RKO (cell line): ENCODE data around the gene CISD1.

Experiments used
- DNase-seq: peaks from one replicate; pipeline ENCODE4 v3.0.0-alpha.2; 2016; ENCODE audit warnings: low spot score

Gene CISD1

DNA sequence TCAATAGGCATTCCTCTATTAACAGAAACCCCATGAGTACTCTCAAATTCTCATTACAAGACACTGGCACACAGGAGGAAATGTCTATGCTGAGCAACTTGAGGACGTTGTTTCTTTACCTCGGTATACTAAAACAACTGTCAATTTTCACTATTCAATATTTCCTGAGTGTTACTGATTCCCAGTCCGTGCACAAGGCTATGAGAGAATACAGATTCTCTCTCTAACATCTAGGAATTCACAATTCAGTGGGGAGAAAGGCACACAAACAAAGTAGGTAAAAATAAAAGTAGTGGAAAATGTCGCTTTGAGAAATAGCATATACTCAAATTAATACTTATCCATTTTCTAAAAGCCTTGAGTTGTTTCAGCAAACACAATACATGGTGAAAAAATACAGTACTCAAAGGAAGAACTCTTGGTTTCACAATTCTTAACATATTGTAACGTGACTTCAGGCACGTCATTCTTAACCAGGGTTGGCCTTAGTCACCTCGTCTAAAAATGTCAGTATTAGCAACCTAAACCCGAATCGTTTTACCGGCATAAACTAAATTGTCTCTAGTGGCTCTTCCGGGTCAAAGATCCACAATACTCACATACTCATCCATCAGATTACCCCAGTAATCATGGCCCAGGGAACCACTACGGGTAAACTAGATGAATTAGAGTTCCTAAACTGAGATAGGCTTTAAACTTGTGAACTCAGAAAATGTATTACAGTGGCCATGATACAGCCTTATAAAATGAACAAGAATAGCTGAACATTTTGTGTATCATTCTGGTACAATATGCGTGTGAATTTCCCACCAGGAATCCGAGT, 2.7 kb upstream of the CISD1 start:
- peak; percentile 90 for DNase-seq

DNA sequence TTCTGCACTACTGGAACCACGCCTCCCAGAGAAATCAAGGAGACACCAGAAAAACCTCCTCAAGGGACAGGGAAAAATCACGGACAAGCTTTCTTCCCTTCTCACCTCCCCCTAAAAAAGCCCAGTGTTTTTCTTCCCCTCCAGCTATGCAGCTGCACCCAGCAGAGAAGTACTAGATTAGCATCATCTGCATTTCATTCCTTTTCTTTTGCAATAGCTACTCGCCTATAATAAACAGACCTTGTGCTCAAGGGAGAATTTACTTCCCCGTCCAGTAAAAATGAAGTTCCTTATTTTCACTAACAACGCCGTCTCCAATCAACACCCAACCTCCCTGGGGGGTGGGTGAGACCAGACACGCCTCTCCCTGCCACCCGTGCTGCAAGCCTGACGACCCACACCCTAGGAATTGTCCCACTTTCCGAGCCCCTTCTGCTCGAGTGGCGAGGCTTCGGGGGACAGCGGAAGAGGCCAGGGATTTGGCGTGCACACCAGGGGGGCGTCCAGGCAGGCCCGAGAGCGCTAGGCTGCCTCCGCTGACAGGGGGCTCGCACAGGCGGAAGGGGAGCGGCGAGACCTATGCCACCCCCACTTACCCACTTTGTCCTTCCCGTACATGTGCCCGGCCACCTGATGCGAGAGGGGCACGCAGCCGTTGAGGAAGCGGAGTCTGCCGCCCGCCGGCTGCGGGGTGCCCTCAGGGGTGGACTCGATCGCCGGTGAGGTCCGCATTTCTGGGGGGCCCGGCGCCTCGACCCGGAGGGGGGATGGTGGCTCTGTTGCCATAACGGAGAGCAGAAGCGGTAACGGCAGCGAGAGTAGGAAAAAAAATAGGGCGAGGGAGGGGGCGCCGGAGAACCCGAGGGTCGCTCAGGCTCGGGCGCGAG, 1.9 kb upstream of the CISD1 start:
- peak; percentile 59 for DNase-seq

DNA sequence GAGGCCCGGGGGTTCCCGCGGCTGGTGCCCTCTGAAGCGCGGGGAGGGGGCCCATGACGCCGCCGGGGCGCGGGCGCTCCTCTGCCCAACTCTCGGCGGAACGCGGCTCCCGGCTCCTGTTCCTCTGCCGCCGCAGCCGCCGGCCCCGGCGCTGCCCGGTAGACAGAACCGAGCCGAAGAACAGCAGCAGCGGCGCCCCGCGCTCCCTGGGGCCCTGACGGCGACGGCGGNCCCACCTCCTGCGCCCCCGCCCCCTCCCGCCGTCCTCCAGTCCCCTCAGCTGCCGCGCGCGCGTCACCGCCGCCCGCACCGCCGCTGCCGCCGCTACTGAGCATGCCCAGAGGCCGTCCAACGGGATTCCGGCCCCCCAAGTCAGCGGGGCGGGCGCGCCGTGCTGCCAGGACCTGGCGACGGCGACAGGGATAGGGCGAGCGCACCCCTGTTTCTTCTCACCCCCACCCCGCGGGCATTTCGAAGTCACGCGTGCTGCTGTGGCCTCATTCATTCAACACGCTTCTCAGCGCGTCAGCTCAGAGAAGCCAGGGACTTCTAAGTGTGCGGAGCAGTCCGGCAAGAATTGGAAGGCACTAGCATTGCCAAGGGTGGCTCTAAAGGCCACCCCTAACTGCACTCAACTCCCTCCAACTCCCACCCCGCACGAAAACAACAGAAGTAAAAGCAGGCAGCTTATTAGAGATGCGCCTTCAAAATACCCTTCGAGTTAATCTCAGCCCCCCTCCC, 1.1 kb upstream of the CISD1 start, which contains the start of gene IPMK:
Gene IPMK (minus strand): TSS at position 182 of the 741 bp plus-strand sequence. CDS start 283 bp downstream, outside the sequence.
- peak; percentile 92 for DNase-seq

DNA sequence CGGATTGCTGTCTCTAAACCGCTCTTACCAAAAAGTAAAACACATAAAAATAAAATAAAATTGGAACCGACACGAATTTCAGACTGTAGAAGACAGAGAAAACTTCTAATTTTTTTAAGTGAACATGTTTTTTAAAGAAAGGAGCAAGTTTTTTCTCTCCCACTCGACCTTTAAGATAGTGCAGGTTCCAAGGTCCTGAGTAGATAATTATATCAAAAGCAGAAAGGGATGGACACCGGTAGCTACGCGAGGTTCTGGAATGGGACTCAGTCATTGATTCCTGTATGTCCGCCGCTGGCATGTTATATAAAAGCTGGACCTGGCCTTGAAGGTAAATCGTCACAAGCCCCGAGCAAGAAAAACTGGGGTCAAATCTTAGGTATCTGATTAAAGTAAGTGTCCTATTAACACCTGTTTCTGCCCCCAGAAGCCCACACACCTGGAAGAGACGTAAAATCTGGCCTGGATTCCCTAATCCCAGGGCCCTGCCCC, 462 bp upstream of the CISD1 start:
- no peak for DNase-seq

DNA sequence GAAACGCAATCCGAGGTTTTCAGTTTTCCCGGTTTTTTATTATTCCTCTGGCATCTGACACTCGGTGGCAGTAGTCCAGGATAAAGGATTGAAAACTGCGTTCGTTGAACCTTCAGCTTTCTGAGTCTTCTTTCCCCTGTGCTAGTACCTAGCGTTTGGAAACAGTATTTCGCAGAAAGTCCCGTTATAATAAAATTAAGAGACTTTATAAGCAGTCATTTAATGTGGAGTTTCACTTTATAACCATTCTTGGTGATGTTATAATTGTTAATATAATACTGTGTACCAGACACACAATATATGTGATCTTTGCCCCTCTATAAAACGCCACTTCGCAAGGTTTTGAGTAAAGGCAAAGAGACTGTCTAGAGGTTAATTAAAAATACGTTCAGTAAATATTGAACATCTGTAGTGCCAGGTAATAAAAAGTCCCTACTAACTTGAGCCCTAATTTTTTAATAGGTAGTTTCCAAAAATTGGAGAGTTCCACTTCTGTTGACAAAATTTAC, 874 bp downstream of the CISD1 start:
- no peak for DNase-seq

DNA sequence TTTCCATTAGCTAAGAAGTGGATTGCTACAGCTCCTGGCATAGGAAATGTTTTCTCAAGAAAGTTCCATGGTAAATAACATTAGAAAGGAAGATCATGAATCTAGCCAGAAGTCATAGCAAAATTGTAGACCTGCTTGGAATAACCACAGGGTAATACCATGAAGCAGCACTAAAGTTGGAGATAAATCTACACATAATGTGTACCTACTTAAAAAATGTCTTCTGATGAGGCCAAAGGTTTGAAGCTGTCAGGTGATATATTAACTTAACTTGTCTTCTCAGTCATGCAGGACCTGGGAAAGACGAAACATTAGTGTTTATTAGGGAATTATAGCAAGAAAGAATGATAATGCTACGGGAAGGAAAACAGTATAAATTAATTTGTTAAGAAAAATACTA, 6.3 kb downstream of the CISD1 start:
- no peak for DNase-seq

DNA sequence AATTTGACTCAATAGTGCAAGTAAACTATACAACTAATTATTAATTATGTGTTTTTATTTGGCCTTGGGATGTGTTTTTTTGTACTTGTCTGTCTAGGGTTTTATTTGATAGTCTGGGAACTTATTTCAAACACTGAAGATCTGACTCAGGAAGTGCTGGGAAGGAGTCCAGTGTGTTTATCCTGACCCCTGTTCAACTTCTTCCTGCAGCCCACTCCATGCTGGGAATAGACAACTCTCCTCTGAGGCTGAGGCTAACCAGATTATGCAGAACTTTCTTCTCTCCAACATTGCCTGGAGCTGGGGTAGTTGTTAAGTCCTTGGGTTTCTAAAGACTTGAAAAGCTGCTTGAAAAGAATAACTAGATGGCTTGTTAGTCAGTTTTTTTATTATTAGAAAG, 6.9 kb downstream of the CISD1 start:
- no peak for DNase-seq

DNA sequence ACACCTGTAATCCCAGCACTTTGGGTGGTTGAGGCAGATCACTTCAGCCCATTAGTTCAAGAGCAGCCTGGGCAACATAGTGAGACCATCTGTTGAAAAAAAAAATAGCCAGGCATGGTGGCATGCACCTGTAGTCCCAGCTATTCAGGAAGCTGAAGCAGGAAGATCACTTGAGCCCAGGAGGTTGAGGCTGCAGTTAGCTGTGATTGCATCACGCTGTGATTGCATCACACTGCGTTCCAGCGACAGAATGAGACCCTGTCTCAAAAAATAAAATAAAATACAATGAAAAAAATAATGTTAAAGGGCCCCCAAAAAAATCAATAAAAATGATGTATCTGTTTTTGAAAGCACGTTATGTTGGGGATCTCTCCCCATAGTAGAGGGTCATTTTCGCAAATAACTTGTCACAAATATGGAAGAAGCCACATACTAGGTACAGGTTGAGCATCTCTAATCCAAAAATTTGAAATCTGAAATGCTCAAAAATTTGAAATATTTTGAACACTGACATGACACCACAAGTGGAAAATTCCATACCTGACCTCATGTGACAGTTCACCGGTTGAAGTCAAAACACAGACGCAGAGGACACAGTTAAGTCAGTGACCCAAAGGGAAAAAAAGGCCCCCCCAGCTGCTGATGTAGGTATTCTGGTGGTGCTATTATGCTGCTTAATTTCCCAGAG, 9.5 kb downstream of the CISD1 start:
- DNase-seq, result no peak

DNA sequence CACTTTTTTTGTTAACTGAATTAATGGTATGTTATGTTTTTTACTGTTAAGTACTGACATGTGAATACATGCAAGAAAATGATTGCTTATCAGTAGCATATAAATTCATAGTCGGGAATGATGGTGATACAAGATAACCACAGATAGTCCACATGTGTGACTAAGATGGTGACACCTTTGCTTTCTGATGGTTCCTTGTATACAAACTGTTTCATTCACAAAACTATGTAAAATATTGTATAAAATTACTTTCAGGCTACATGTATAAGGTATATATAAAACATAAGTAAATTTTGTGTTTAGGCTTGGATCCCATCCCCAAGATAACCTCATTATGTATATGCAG, 10.0 kb downstream of the CISD1 start:
- DNase-seq, result no peak

DNA sequence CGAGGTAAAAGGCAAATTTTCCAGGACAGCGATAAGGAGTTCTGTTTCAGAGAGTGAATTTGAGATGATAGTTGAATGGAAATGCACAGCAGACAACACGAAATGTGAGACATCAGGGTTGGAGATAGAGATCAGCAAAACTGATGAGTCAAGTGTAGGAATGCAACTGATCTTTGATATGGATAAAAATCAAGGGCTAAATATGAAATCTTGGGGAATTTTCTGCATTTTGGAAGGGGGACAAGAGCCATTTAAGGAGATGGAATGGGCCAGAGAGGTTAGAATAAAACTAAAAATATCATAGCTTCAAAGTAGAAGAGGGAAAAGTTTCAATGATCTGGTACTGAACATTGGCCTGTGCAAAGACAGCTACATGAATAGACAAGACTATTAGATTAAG, 11.5 kb downstream of the CISD1 start:
- no peak for DNase-seq

DNA sequence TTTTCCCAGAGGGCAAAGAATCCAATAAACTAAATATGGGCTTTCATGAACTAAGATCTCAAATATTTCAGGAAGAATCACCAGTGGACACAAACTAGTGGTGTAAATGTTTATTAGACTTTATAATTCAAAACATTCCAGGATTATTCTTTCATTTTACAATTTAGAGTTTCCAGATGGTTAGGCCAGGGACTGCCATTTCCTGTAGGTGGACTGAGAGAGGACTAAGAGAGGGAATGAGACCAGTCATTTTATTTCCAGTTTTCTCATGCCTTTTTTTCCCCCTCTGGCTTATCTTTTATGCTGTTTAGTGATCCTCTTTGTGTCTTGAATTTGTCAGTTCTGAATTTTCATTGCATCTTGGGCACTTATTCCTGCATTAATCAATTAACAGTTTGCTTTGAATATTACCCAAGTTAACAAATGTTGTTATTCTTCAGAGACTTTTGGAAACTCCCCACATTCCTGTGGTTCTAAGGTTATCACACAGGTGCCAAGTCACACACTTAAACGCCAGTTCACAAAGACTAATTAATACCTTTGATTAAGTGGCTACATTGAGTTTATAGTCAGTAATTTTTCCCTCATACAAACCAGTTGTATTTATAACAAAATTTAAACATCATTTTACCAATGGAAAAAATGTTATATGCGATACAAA, 12.3 kb downstream of the CISD1 start:
- no peak for DNase-seq

DNA sequence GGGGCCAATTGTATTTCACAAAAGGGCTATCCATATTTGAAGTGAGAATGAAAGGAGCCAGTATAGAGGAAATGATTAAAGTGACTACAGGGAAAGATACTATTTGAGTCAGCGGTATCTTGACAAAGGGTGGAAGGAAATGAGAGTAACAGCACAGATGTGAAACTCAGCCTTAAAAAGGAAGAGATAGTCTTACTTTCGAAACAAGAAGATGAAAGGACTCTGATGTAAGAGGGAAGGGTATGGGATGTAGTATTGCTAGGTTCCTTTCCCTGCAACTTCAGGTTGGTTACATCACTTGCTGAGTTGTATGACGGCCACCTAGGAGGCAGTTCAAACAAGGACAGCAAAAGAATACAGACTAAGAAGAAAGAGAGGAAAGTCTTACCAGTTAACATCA, 13.7 kb downstream of the CISD1 start:
- no peak for DNase-seq

DNA sequence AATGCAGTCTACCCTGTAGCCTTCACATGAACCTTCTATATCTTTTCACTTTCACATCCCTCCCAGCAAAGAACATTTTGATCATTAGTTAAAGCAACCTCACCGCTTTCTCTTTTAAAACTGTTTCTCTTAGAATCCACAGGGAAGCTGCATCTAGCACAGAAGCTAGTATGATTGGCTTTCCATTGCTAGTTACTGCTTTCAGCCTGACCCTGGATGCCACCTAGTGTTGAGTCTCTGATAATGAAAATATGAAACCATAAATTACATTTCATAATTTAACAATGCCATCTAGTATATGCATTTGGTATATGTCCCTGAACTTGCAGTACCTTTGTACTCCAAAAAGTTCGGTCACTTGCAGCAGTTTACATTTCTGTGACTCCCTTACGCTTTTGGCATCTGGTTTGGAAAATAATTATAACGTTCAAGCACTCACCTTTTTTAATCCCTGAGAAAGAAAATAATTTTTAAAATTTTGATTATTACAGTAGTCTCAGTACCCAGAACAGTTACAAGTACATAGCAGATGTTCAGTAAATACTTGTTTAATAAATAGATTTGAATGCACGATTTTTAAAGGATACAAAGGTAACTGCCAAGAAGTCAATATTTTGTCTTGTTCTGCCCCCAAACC, 22.7 kb downstream of the CISD1 start:
- peak; percentile 81 for DNase-seq

DNA sequence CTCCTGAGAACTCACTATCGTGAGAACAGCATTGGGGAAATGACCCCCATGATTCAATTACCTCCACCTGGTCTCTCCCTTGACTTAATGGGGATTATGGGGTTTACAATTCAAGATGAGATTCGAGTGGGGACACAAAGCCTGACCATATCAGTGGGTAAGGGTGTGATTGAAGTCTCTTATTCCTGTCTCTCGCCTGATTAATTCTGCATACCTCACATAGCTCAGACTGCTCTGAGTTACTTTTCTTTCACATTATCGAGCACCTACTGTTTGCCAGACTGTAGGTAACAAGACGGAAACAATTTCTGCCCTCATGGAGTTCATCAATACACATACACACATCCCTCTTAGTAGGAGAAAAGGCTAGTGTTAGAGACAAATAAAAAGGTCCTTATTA, 25.0 kb downstream of the CISD1 start:
- no peak for DNase-seq

DNA sequence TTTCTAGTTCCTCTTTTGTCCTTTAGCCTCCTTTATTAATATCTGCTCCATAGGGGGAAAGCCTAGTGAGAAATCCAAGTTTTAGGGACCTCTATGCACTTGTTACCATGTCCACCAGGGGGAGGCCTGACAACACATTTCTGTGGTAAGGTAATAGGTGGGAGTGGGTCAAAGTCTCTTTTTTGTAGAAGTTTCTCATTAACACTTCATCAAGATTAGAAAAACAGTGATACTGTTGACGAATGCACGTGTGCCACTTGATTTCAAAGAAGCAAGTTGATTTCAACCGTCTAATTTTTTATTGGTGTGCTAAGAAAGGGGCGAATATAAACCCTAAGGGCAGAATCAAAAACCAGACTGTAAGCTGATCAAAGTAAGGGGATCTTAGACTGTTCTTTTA, 30.6 kb downstream of the CISD1 start:
- peak; percentile 60 for DNase-seq

DNA sequence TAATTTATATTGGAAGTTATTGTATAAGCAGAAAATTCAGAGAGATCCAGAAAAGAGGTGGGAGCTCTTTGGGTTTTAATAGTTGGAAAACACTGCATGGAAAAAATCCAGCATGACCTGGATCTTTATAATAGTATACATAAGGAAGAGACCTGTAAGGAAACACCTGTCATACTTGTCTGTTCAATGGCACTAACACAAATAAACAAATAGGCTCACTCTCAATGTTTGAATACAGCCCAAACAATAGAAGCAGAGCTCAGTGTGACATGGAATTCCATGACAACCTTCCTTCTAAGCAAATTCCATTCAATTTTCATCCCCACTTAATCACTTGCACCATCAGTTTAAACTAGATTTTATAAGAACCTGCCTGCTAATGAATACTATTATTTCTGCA, 31.7 kb downstream of the CISD1 start:
- DNase-seq, result no peak

DNA sequence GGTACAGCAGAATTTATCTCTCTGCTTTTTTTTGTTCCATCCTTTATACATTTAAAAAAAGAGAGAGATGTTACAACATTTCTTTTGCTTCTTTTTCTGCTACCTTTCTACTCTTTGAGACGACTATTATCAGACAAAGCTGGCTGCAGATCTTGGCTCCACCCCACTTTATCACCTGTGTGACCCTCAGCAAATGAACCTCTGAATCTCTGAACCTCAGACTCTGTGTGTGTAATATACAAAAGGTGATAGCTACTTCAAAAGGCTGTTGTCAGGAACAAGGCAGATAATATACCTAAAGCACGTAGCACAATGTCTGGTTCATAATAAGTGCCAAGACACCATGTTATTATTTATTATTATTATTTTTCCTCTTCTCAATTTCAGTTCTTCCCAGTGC, 33.3 kb downstream of the CISD1 start:
- DNase-seq, result no peak

DNA sequence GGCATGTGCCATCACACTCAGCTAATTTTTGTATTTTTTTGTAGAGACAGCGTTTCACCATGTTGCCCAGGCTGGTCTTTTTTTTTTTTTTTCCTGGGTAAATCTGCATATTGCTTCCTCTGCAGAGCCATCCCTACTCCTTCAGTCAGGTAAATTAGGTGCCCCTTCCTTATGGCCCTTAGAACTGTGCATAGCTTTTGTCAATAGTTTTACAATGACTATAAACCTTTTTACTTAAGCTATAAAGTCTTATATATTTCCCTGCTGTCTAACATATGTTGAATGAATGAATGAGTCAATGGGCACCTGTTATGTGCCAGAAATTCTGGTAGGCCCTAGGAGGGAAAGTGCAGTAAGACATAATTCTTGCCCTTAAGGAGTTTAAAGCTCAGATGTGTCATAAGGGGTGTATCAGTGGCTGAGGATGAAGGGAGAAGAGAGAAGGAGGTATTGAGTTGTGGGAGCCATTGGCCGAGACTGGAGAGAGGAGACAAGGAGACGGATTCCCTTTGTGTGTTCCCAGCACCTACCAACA, 35.2 kb downstream of the CISD1 start:
- DNase-seq, result no peak

DNA sequence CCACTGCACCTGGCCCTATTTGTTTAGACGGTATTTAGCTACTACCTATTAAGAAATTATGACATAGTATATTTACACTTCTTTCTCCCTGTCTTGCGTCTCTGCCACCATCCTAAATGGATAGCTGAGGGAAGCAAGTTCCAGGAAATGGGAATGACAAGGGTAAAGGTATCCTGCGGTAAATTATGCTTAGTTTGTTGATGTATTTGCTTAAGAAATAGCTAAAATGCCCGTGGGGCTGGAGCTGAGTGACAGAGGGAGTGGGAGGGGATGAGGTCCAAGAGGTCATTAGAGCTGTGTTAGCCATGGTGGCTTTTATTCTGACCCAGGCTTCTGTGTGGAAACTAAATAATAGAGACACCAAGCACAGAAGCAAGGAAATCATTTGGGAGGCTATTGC, 36.9 kb downstream of the CISD1 start:
- no peak for DNase-seq

DNA sequence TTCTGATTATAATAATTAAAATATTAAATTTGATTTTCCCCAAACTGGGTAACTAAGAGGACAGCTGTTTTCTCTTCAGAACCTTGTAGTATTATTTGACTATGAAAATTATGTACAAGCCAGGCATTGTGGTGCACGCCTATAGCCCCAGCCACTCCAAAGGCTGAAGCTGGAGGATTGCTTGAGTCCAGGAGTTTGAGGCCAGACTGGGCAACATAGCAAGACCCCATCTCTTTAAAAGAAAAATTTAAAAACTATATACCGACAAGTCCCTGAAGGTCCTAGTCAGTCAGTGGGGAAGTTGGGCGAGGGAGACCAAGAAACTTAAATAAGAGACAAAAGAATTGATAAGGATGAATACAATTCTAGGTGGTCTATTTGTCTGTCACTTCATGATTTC, 38.7 kb downstream of the CISD1 start:
- DNase-seq, result no peak
